Chondrocyte (in vitro differentiated cells): ENCODE data around the gene RUNX2. TPM values are rescaled to one million over a fixed set of nuclear protein-coding genes. Genes with fewer than 3 reads are reported as not detected.

Experiments used
- DNase-seq: peaks from one replicate; pipeline ENCODE4 v3.0.0; 2021; ENCODE audit warnings: mixed read lengths, low spot score
- H3K27ac Mint-ChIP-seq: one replicate; pipeline ENCODE4 v1.8.0; 2021; ENCODE audit warnings: mild to moderate bottlenecking, moderate library complexity, mixed read lengths; ENCODE audit not compliant: unreplicated experiment
- H3K27me3 Mint-ChIP-seq: 2 replicates; pipeline ENCODE4 v1.8.0; 2021; ENCODE audit warnings: low read depth, mixed read lengths
- H3K36me3 Mint-ChIP-seq: 2 replicates; pipeline ENCODE4 v1.8.0; 2021; ENCODE audit warnings: low read depth, mixed read lengths
- H3K4me1 Mint-ChIP-seq: 2 replicates; pipeline ENCODE4 v1.8.0; 2021; ENCODE audit warnings: low read depth, mild to moderate bottlenecking, mixed read lengths
- H3K4me3 Mint-ChIP-seq: one replicate; pipeline ENCODE4 v1.8.0; 2021; ENCODE audit warnings: mild to moderate bottlenecking, moderate library complexity, mixed read lengths; ENCODE audit not compliant: unreplicated experiment
- H3K9me3 Mint-ChIP-seq: 2 replicates; pipeline ENCODE4 v1.8.0; 2021; ENCODE audit warnings: low read depth, mixed read lengths
- total RNA-seq: library from RNA; stranded (reverse); gene quantifications from 3 replicates; pipeline ENCODE4 v1.2.1, GENCODE V29; 2021
- TF ChIP-seq, protein P1 (sequence below): fragments of 200-600 bp; sonication (generic); IDR thresholded peaks from 2 replicates; pipeline ENCODE4 v1.5.0; 2021; ENCODE audit warnings: antibody characterized with exemption, mild to moderate bottlenecking, moderate library complexity

RUNX2 gene
- total RNA-seq, 1 donor from 2014 or later, result 12.2 TPM

DNA sequence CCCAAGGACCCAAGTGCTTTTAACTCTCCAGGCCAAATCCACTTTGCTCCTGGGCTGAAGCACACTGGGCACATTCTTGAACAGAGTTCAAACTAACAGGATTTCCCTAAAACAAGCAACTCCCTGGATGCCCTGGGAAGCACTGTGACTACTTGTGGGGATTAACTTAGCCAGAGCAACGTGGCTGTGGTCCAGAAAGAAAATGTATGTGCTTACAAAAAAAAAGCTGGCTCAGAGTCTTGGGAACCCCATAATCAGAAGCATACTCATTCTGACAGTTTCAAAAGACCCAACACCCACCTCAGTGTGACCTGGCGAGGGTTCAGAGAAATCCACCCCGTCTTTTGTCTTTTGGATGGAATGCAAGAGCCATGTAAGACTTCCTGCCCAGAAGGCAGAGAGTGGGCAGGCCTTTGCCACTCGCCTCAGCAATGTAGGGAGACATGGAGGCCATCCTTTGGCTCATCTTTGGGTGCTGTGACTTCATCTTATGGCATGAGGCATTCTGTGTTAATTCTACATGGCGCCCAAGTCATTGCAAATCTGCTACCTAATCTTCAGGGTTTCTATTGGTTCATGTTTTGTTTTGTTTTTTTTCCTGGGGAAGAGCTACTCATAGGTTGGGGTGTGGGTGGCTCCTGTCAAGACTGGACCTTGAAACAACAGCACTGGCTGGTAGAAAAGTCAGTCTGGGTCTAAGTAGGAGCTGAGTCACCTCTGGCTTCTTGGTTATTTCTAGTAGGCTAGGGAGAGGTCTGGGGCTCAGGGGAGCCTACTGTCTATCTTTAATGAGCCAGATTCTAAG, 298.2 kb downstream of the RUNX2 start:
- Mint-ChIP-seq H3K9me3 (no peaks in the 10 kb centered on the region), H3K27ac (peak overlapping the region; percentile 46), H3K4me1 (peaks cover 32% of the 10 kb centered on the region), H3K36me3 (no peaks in the 10 kb centered on the region), H3K4me3 (no peak overlapping the region), H3K27me3 (no peaks in the 10 kb centered on the region)
- DNase-seq, result no peak
- TF ChIP-seq, protein P1, sequence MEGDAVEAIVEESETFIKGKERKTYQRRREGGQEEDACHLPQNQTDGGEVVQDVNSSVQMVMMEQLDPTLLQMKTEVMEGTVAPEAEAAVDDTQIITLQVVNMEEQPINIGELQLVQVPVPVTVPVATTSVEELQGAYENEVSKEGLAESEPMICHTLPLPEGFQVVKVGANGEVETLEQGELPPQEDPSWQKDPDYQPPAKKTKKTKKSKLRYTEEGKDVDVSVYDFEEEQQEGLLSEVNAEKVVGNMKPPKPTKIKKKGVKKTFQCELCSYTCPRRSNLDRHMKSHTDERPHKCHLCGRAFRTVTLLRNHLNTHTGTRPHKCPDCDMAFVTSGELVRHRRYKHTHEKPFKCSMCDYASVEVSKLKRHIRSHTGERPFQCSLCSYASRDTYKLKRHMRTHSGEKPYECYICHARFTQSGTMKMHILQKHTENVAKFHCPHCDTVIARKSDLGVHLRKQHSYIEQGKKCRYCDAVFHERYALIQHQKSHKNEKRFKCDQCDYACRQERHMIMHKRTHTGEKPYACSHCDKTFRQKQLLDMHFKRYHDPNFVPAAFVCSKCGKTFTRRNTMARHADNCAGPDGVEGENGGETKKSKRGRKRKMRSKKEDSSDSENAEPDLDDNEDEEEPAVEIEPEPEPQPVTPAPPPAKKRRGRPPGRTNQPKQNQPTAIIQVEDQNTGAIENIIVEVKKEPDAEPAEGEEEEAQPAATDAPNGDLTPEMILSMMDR, result no peak

DNA sequence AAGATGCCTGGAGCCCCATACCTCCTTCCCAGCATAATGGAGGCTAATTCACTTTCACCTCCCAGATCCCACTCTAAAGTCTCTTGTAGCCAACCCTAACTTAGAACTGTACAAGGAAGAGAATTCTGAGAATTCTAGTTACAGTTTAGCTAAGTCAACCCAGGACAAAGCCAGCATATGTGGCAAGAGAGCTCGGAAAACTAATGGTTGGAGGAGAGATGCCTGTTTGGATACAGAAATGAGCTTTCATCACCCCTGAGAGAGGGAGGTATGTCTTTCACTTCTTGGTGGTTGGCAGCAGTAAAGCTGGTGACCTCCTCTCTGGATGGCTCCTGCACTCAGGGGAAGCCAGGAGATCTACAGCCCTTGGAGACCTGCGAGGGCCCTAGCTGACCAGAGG, 302.2 kb downstream of the RUNX2 start:
- no peak for DNase-seq
- H3K4me1 Mint-ChIP-seq, result peaks cover 28% of the 10 kb centered on the region
- H3K27ac Mint-ChIP-seq, result no peak overlapping the region
- no peak overlapping the region for H3K4me3 Mint-ChIP-seq
- H3K9me3 Mint-ChIP-seq, result no peaks in the 10 kb centered on the region
- TF ChIP-seq, protein P1, result no peak
- no peaks in the 10 kb centered on the region for H3K36me3 Mint-ChIP-seq
- no peaks in the 10 kb centered on the region for H3K27me3 Mint-ChIP-seq

DNA sequence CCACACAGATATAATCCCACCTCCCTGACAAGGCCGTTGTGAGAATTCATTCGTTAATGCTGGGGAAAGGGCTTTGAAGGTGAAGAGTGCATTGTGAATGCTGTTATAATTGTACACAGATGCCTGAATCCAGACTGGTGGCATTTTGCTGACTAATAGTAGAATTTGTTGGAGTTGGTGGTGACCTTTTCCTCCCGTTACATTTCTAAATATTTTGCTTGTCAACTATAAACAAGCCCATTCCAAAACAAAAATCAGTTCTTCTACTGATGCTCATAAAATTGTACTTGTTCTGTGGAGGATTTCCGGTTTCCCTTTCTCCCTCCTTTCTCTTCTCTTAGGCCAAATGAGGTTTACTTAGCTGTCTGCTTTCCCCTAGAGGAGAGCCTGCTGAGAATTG, 302.7 kb downstream of the RUNX2 start:
- peaks cover 23% of the 10 kb centered on the region for H3K4me1 Mint-ChIP-seq
- H3K36me3 Mint-ChIP-seq, result no peaks in the 10 kb centered on the region
- no peaks in the 10 kb centered on the region for H3K27me3 Mint-ChIP-seq
- H3K27ac Mint-ChIP-seq, result no peak overlapping the region
- no peak for DNase-seq
- TF ChIP-seq, protein P1, result no peak
- H3K9me3 Mint-ChIP-seq, result no peaks in the 10 kb centered on the region
- H3K4me3 Mint-ChIP-seq, result no peak overlapping the region

DNA sequence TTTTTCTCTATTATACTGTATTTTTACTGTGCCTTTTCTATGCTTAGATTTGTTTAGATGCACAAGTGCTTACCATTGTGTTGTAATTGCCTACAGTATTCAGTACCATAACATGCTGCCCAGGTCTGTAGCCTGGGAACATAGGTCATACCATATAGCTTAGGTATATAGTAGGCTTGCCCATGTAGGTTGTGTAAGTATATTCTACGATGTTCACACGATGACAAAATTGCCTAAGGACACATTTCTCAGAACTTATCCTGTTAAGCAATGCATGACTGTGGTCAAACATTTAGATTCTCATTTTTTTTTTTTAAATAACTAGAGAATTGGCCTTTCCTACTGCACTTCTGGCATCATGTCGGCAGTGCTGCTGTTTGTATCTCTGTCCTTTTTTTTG, 303.3 kb downstream of the RUNX2 start:
- H3K27ac Mint-ChIP-seq, result no peak overlapping the region
- H3K9me3 Mint-ChIP-seq, result no peaks in the 10 kb centered on the region
- TF ChIP-seq, protein P1, result no peak
- H3K4me1 Mint-ChIP-seq, result peaks cover 17% of the 10 kb centered on the region
- H3K27me3 Mint-ChIP-seq, result no peaks in the 10 kb centered on the region
- H3K4me3 Mint-ChIP-seq, result no peak overlapping the region
- DNase-seq, result no peak
- no peaks in the 10 kb centered on the region for H3K36me3 Mint-ChIP-seq

DNA sequence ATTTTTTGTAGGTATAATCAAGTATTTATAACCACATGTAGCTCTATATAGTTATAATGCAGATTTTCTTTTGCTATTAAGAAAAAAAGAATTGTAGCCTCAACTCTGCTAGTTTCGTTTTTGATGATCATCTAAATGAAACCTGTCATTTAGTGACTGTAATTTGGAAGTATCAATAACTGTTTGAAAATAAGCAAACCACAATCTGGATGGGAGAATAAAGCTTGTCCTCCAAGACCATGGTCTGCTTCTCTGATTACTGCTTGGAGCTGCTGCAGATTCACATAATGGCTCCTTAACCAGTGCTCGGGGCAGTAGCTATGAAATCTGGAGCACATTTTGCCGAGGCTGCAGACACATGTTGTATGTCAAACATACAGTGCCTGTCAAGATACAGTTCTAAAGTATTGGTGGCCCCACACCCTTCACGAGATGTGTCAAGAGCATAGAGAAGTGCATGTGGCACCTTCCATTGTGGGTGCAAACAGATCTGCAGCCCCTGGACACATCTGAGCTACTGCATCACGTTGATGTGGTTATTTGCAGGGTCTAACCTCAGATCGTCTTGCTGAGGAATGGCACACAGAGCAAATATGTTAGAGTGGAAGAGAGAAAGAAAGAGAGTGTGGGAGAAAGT, 305.3 kb downstream of the RUNX2 start:
- TF ChIP-seq, protein P1, result no peak
- DNase-seq, result no peak
- Mint-ChIP-seq H3K27me3 (no peaks in the 10 kb centered on the region), H3K4me3 (no peak overlapping the region), H3K4me1 (peaks cover 20% of the 10 kb centered on the region), H3K27ac (no peak overlapping the region), H3K36me3 (no peaks in the 10 kb centered on the region), H3K9me3 (no peaks in the 10 kb centered on the region)
